Right lobe of liver (tissue), 6 donors: ENCODE data around the gene NAALADL2. TPM values are rescaled to one million over a fixed set of nuclear protein-coding genes. Genes with fewer than 3 reads are reported as not detected.

Experiments used
- ATAC-seq, 4 donors: fragments of 200-7000 bp; cut with Tn5 transposase; one replicate each; pipeline ENCODE4 v1.9.1; 2020; ENCODE audit warnings: mild to moderate bottlenecking in 4 of 4, moderate library complexity in 4 of 4
- DNase-seq, 3 donors: peaks; one replicate each; pipeline ENCODE4 v3.0.0-alpha.2; 2020
- H3K27ac ChIP-seq, 3 donors: fragments of 200-600 bp; one replicate each; pipeline ENCODE4 v1.8.0; 2022
- H3K27me3 ChIP-seq, 2 donors: fragments of 200-600 bp; one replicate each; pipeline ENCODE4 v1.8.0; 2022
- H3K36me3 ChIP-seq, 4 donors: fragments of 200-600 bp; sonication (generic) in 1 of 4; one replicate each; pipeline versions ENCODE4 v1.5.1 to v1.8.0; 2017 to 2022; ENCODE audit warnings: control low read depth in 1 of 4
- H3K4me1 ChIP-seq, 4 donors: fragments of 200-600 bp; sonication (generic) in 1 of 4; one replicate each; pipeline versions ENCODE4 v1.5.1 to v1.8.0; 2017 to 2022; ENCODE audit warnings: control low read depth in 1 of 4
- H3K4me3 ChIP-seq, 3 donors: fragments of 200-600 bp; one replicate each; pipeline ENCODE4 v1.8.0; 2022
- H3K9me3 ChIP-seq, 4 donors: fragments of 200-600 bp; sonication (generic) in 1 of 4; one replicate each; pipeline versions ENCODE4 v1.5.1 to v1.8.0; 2017 to 2022; ENCODE audit warnings: control low read depth in 1 of 4
- CTCF ChIP-seq, 4 donors: fragments of 200-600 bp in 3 of 4; fragments of 450-650 bp in 1 of 4; IDR thresholded peaks; one replicate each; pipeline versions ENCODE4 v1.5.1 to v1.8.0; 2016 to 2022; ENCODE audit warnings: antibody characterized with exemption in 4 of 4, mild to moderate bottlenecking in 2 of 4
- POLR2A ChIP-seq: fragments of 450-650 bp; IDR thresholded peaks from one replicate; pipeline ENCODE4 v1.6.1; 2017; ENCODE audit warnings: antibody characterized with exemption, mild to moderate bottlenecking
- WGBS: methylation state at CpG from one replicate; pipeline ENCODE4 v1.1.6; 2018; ENCODE audit warnings: low coverage, low lambda C conversion rate; ENCODE audit not compliant: insufficient coverage; ENCODE audit errors: missing lambda C conversion rate; 5-methylcytosine and 5-hydroxymethylcytosine counted together
- intact Hi-C, 2 donors: fragments of 100-400 bp; cut with DNase I; formaldehyde crosslinking; loops; one replicate each; pipeline versions ENCODE4 v1.11.2 to v1.14.1; 2022
- total RNA-seq, 6 experiments: library from RNA; depleted of rRNA in 2 of 6; stranded (reverse); fragments of >200 nt in 2 of 6; fragmentation: NEBNext Ultra II Directional in 3 of 6; extraction: Animal tissue kit (Norgen Biotek cat#: 25700) in 3 of 6; gene quantifications; one replicate each; pipeline versions ENCODE4 v1.1.0 to v1.2.4, GENCODE V29; 2016 to 2023
- donor health status: DM: no; HTN: yes; CAD: no.
- donor health status: DM: no; HTN: no; CAD: no.
- donor health status: DM: no; HTN: no; CAD: no.
- donor health status: DM: no; HTN: yes; CAD: no.
- donor health status: DM: no; HTN: yes; CAD: no.

NAALADL2 gene
- total RNA-seq, 6 experiments from 2014 or later: 0.86 to 4.9 (median 3.2) TPM

GRCh38 chr3:175041369-175041768 lies 182.2 kb downstream of the NAALADL2 start:
- H3K27ac ChIP-seq: no peak overlapping the region
- no peaks in the 10 kb centered on the region for H3K4me1 ChIP-seq
- H3K36me3 ChIP-seq: no peaks in the 10 kb centered on the region
- no peak for ATAC-seq
- H3K4me3 ChIP-seq: no peak overlapping the region
- TF ChIP-seq CTCF (IDR thresholded peaks at IDR 0.05) (no peak), POLR2A (no peak)
- intact Hi-C loops: no loop called here
- no peaks in the 10 kb centered on the region for H3K27me3 ChIP-seq
- WGBS: 76% methylated on average over 2 of the region's 2 CpGs
- H3K9me3 ChIP-seq: no peaks in the 10 kb centered on the region
- no peak for DNase-seq

GRCh38 chr3:175046601-175047000 lies 187.5 kb downstream of the NAALADL2 start:
- H3K4me3 ChIP-seq: no peak overlapping the region
- WGBS: 91% methylated on average over 4 of the region's 4 CpGs
- H3K27ac ChIP-seq: no peak overlapping the region
- ATAC-seq: no peak
- no peaks in the 10 kb centered on the region for H3K36me3 ChIP-seq
- intact Hi-C loops: no loop called here
- TF ChIP-seq POLR2A (no peak), CTCF (IDR thresholded peaks at IDR 0.05) (no peak)
- no peak for DNase-seq
- no peaks in the 10 kb centered on the region for H3K9me3 ChIP-seq
- H3K27me3 ChIP-seq: no peaks in the 10 kb centered on the region
- no peaks in the 10 kb centered on the region for H3K4me1 ChIP-seq

- intact Hi-C loops: no loop called here
- no peaks in the 10 kb centered on the region for H3K27me3 ChIP-seq
- H3K9me3 ChIP-seq: no peaks in the 10 kb centered on the region
- DNase-seq: no peak
- WGBS: 75% methylated on average over 1 of the region's 1 CpG
- no peak for ATAC-seq
- H3K4me3 ChIP-seq: no peak overlapping the region
- H3K4me1 ChIP-seq: no peaks in the 10 kb centered on the region
- H3K27ac ChIP-seq: no peak overlapping the region
- TF ChIP-seq CTCF (IDR thresholded peaks at IDR 0.05) (no peak), POLR2A (no peak)
- no peaks in the 10 kb centered on the region for H3K36me3 ChIP-seq
Observed at GRCh38 chr3:175047786-175048185, 188.7 kb downstream of the NAALADL2 start.

- 74% methylated on average over 3 of the region's 3 CpGs for WGBS
- TF ChIP-seq CTCF (IDR thresholded peaks at IDR 0.05) (no peak), POLR2A (no peak)
- peaks cover 0 to 9% (median 0%) of the 10 kb centered on the region in 4 donors for H3K4me1 ChIP-seq
- H3K9me3 ChIP-seq: no peaks in the 10 kb centered on the region
- intact Hi-C loops: no loop called here
- no peak overlapping the region for H3K4me3 ChIP-seq
- no peaks in the 10 kb centered on the region for H3K36me3 ChIP-seq
- DNase-seq (no peak), ATAC-seq (no peak)
- H3K27ac ChIP-seq: no peak overlapping the region
- no peaks in the 10 kb centered on the region for H3K27me3 ChIP-seq
Observed at GRCh38 chr3:175057401-175057800, 198.3 kb downstream of the NAALADL2 start.

- no peaks in the 10 kb centered on the region for H3K9me3 ChIP-seq
- no peaks in the 10 kb centered on the region for H3K27me3 ChIP-seq
- H3K27ac ChIP-seq: no peak overlapping the region
- ATAC-seq (peak; percentile 39 to 79 (median 62)), DNase-seq (no peak)
- TF ChIP-seq CTCF (IDR thresholded peaks at IDR 0.05) (no peak), POLR2A (no peak)
- peaks cover 0 to 17% (median 0%) of the 10 kb centered on the region in 4 donors for H3K4me1 ChIP-seq
- intact Hi-C loops: no loop called here
- 50% methylated on average over 4 of the region's 4 CpGs for WGBS
- H3K36me3 ChIP-seq: no peaks in the 10 kb centered on the region
- H3K4me3 ChIP-seq: no peak overlapping the region
Observed at GRCh38 chr3:175059788-175060187, 200.7 kb downstream of the NAALADL2 start.
